OCI-LY3 (cell line): ENCODE results near the gene SESN1.

Source experiments
- H2AFZ ChIP-seq: fragments of 200-600, 300-600 bp; shearing (Covaris generic); 2 replicates; pipeline ENCODE4 v1.6.0; 2014; ENCODE audit warnings: antibody characterized with exemption, low read depth, low read length
- H3K27ac ChIP-seq: fragments of 200-600, 300-600 bp; sonication (generic); 2 replicates; pipeline ENCODE4 v1.5.1; 2014; ENCODE audit warnings: mild to moderate bottlenecking, low read length, moderate library complexity, mixed read lengths
- H3K27me3 ChIP-seq: fragments of 200-600, 300-600 bp; sonication (generic); 2 replicates; pipeline ENCODE4 v1.6.1; 2014; ENCODE audit warnings: low read depth, low read length, mixed read lengths
- H3K36me3 ChIP-seq: fragments of 200-600, 300-600 bp; sonication (generic); replicated peaks from 2 replicates; pipeline ENCODE3; 2014; ENCODE audit warnings: low read depth, low read length, mixed read lengths
- H3K4me1 ChIP-seq: fragments of 300-600, 200-600 bp; sonication (generic); 2 replicates; pipeline ENCODE4 v1.6.1; 2014; ENCODE audit warnings: low read length, mixed read lengths
- H3K4me2 ChIP-seq: fragments of 200-600, 300-600 bp; sonication (generic); 2 replicates; pipeline ENCODE4 v1.6.1; 2014; ENCODE audit warnings: low read length, mixed read lengths
- H3K4me3 ChIP-seq: fragments of 300-600, 200-600 bp; sonication (generic); 2 replicates; pipeline ENCODE4 v1.5.1; 2014; ENCODE audit warnings: antibody characterized with exemption, mild to moderate bottlenecking, low read length, moderate library complexity
- H3K79me2 ChIP-seq: fragments of 300-600, 200-600 bp; shearing (Covaris generic); 2 replicates; pipeline ENCODE4 v1.6.1; 2014; ENCODE audit warnings: mild to moderate bottlenecking, low read length, mixed read lengths
- H3K9ac ChIP-seq: fragments of 300-600, 200-600 bp; shearing (Covaris generic); 2 replicates; pipeline ENCODE4 v1.6.0; 2014; ENCODE audit warnings: mild to moderate bottlenecking, low read length, moderate library complexity
- H3K9me3 ChIP-seq: fragments of 200-600, 300-600 bp; shearing (Covaris generic); 2 replicates; pipeline ENCODE4 v1.6.1; 2014; ENCODE audit warnings: low read length, mixed read lengths; ENCODE audit not compliant: insufficient read depth
- H4K20me1 ChIP-seq: fragments of 200-600, 300-600 bp; sonication (generic); 2 replicates; pipeline ENCODE4 v1.6.1; 2016; ENCODE audit warnings: low read length, mixed read lengths; ENCODE audit not compliant: insufficient read depth
- EZH2phosphoT487 ChIP-seq: fragments of 200-600 bp; shearing (Covaris generic); IDR thresholded peaks from 2 replicates; pipeline ENCODE4 v1.6.1; 2018; ENCODE audit warnings: antibody characterized with exemption, mixed run types, low read depth
- TF ChIP-seq, protein P1 (sequence below): fragments of 200-600, 300-600 bp; sonication (generic); IDR thresholded peaks from 2 replicates; pipeline ENCODE4 v1.5.1; 2014; ENCODE audit warnings: antibody characterized with exemption, low read length, low read depth

The SESN1 gene

DNA sequence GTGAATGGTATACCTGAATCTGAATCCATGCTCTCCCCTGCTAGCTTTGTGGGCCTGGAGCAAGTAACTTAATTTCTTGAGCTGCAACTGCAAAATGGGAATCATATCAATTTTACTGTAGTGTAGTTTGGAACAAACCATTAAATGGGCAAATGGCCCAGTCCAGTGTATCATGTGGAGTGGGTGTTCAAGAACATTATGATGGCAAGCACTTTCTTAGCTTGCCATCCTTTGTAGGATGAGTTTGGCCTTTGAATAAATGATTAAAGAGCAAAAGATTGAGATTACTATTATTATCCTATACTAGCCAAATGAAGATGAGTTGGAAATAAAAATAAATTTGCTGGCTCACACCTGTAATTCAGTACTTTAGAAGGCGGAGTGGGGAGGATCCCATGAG is 120.4 kb downstream of the SESN1 start:
- no peak for TF ChIP-seq EZH2phosphoT487
- TF ChIP-seq, protein P1, sequence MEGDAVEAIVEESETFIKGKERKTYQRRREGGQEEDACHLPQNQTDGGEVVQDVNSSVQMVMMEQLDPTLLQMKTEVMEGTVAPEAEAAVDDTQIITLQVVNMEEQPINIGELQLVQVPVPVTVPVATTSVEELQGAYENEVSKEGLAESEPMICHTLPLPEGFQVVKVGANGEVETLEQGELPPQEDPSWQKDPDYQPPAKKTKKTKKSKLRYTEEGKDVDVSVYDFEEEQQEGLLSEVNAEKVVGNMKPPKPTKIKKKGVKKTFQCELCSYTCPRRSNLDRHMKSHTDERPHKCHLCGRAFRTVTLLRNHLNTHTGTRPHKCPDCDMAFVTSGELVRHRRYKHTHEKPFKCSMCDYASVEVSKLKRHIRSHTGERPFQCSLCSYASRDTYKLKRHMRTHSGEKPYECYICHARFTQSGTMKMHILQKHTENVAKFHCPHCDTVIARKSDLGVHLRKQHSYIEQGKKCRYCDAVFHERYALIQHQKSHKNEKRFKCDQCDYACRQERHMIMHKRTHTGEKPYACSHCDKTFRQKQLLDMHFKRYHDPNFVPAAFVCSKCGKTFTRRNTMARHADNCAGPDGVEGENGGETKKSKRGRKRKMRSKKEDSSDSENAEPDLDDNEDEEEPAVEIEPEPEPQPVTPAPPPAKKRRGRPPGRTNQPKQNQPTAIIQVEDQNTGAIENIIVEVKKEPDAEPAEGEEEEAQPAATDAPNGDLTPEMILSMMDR, result no peak
- Histone ChIP-seq H3K4me2 (no peak overlapping the region), H3K4me3 (no peak overlapping the region), H2AFZ (no peak overlapping the region), H3K79me2 (no peaks in the 10 kb centered on the region), H3K9ac (no peak overlapping the region), H3K27me3 (no peaks in the 10 kb centered on the region), H4K20me1 (no peaks in the 10 kb centered on the region), H3K4me1 (no peaks in the 10 kb centered on the region), H3K9me3 (no peaks in the 10 kb centered on the region), H3K36me3 (no peaks in the 10 kb centered on the region), H3K27ac (no peak overlapping the region)

DNA sequence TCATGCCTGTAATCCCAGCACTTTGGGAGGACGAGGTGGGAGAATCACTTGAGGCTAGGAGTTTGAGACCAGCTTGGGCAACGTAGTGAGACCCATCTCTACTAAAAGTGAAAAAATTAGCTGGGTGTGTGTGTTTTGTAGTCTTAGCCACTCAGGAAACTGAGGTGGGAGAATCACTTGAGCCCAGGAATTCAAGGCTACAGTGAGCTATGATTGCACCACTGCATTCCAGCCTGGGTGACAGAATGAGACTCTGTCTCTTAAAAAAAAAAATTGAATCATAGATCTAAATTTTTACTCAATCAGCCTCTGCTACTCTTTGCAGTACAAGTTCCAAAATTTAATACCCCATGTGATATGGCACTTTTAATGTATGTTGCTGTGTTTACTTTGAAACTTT is 124.9 kb downstream of the SESN1 start:
- H2AFZ ChIP-seq, result no peak overlapping the region
- TF ChIP-seq, protein P1, result no peak
- TF ChIP-seq EZH2phosphoT487, result no peak
- H3K9me3 ChIP-seq, result no peaks in the 10 kb centered on the region
- H4K20me1 ChIP-seq, result no peaks in the 10 kb centered on the region
- H3K4me2 ChIP-seq, result no peak overlapping the region
- no peaks in the 10 kb centered on the region for H3K36me3 ChIP-seq
- H3K27ac ChIP-seq, result no peak overlapping the region
- H3K27me3 ChIP-seq, result no peaks in the 10 kb centered on the region
- H3K9ac ChIP-seq, result no peak overlapping the region
- no peaks in the 10 kb centered on the region for H3K79me2 ChIP-seq
- H3K4me3 ChIP-seq, result no peak overlapping the region
- H3K4me1 ChIP-seq, result no peaks in the 10 kb centered on the region

DNA sequence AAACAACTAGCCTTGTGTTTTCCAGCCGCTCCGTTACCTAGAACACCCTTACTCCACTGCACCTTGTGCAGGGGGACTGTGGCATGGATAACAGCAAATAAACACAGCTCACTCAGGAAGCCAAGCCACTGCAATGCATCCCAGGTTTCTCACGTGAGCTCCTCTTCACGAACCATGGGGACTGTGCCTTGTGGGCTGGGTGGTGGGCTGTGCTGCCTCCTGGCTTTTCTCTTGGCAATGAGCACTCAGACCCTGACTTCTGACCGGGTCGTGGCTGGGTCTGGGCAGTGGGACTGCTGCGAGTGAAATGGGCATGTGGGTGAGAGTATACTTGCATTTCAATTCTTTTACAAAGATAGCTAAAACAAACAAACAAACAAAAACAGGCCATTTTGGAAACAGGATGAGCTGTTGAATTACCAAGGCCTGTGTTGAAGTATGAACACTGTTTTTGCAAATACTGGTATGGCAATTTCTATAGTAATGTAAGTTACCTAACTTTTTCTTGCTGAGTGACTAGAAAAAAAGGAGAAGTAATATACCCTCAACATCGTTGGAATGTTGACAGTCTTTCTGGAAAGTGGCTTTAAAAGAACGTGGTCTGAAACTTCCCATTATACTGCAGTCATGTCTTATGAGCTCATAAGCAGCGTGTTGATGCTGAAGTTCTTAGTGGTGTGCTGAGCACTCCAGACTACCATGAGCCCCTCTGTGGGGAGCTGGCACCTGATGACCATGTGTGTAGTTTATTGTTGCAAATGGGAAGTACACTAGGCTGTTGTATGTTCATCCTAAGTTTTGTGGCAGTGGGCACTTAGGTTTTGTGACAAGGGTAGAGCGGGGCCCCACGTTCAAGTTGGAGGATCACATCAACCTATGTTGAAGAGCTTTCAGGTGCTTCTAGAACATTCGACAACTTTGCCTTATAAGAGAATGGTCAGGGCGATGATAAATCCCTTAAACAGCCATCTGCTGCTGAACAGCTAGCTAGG is 126.0 kb downstream of the SESN1 start:
- TF ChIP-seq, protein P1, result no peak
- TF ChIP-seq EZH2phosphoT487, result no peak
- Histone ChIP-seq H3K4me3 (no peak overlapping the region), H3K36me3 (no peaks in the 10 kb centered on the region), H3K9me3 (no peaks in the 10 kb centered on the region), H2AFZ (no peak overlapping the region), H3K4me1 (no peaks in the 10 kb centered on the region), H3K9ac (no peak overlapping the region), H3K27ac (no peak overlapping the region), H4K20me1 (no peaks in the 10 kb centered on the region), H3K27me3 (no peaks in the 10 kb centered on the region), H3K79me2 (no peaks in the 10 kb centered on the region), H3K4me2 (no peak overlapping the region)

DNA sequence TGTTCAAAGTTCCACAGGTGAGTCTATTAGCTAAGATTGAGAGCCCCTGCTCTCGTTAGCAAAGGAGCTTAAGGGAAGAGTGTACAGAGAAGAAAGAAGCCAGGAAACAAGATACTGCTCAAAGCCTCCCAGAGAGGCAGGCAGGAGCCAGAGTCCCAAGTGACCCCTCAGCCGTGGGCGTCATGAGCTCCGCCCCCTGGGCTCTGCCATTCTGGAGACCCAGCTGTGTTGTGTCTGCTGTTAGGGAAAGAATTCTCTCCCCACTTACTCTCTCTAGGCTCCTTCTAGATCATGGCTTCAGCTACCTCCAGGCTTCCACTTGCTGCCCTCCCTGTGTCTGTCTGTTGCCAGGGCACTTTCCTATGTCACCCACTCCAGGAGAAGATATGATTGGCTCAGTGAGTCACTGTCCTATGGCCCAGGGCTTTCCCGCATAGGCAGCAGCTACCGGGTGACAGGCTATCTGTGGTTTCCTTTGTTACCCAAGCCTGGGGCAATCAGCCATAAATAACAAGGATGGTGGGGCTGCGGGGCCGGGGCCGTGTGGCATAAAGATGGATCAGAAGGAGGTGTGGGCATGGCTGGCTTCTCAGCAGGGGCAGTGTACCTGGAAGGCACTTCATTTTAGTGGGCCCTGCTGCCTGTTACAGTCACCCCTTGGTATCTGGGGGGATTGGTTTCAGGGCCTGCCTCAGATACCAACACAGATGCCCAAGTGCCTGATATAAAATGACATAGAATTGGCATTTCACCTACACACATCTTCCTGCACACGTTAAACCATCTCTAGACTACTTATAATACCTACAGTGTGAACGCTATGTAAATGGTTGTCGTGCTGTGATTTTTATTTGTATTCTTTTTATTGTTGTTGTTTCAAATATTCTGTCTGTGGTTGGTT is 127.5 kb downstream of the SESN1 start:
- no peak overlapping the region for H3K4me2 ChIP-seq
- H3K9ac ChIP-seq, result no peak overlapping the region
- no peak overlapping the region for H2AFZ ChIP-seq
- H3K36me3 ChIP-seq, result no peaks in the 10 kb centered on the region
- H3K27me3 ChIP-seq, result no peaks in the 10 kb centered on the region
- H3K9me3 ChIP-seq, result no peaks in the 10 kb centered on the region
- H4K20me1 ChIP-seq, result no peaks in the 10 kb centered on the region
- no peak overlapping the region for H3K4me3 ChIP-seq
- no peak for TF ChIP-seq EZH2phosphoT487
- TF ChIP-seq, protein P1, result no peak
- H3K27ac ChIP-seq, result no peak overlapping the region
- no peaks in the 10 kb centered on the region for H3K79me2 ChIP-seq
- no peaks in the 10 kb centered on the region for H3K4me1 ChIP-seq
